HFF-Myc (cell line): ENCODE data around the gene SH3GL3.

Source experiments
- DNase-seq: peaks from one replicate; pipeline ENCODE4 v3.0.0-alpha.2; 2011; ENCODE audit warnings: low read depth; ENCODE audit errors: extremely low read depth
- H3K4me3 ChIP-seq: replicated peaks from 2 replicates; pipeline ENCODE4 v1.5.1; 2011; ENCODE audit warnings: low read depth, mild to moderate bottlenecking, control low read depth, low read length
- CTCF ChIP-seq: IDR thresholded peaks from 2 replicates; pipeline ENCODE4 v1.5.1; 2012; ENCODE audit warnings: mild to moderate bottlenecking, low read depth, low read length, control low read depth; ENCODE audit errors: missing control alignments

SH3GL3 gene

DNA sequence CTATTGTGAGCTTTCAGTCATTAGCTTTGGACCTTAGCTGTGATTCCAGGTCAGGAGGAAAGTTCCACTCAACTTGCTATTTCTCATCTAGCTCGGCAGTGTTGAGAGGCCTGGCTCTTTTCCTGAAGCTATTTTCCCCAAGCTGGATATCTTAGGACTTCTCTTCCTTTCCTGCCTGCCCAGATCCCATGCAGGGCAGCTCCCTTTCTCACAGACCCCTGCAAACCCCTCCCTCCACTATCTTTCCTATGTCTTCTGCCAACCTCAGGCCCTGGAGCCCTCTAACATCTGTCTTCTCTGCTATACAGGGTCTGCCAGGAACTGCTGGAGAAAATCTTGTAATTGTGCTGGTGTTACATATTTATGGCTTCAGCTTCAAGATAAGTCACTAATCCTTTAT, 49.6 kb downstream of the SH3GL3 start:
- DNase-seq = no peak
- no peak for TF ChIP-seq CTCF
- H3K4me3 ChIP-seq = no peak overlapping the region

- no peak for TF ChIP-seq CTCF
- no peak overlapping the region for H3K4me3 ChIP-seq
- no peak for DNase-seq
These were observed 51.2 kb downstream of the SH3GL3 start for GRCh38 chr15:83498374-83498773.

DNA sequence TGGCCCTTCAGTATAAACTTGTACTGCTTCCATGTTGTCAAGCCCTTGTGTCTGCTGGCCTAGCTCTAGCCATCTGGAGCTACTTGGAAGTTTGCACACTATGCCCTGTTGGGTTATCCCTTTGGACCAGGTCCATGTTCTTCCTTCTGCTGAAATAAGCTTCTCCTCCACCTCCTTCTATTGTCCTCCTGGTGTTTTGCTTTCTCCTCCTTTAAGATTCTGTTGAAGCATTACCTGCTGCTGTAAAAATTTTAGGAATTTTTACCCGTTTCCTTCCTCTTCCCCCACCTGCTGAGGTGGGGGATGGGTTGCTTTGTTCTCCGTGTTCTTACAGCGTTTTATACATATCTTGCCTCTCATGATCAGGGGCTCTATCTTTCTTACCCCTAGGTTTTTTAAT, 51.7 kb downstream of the SH3GL3 start:
- TF ChIP-seq CTCF = no peak
- H3K4me3 ChIP-seq = no peak overlapping the region
- DNase-seq = no peak

- DNase-seq = no peak
- TF ChIP-seq CTCF = no peak
These were observed 52.3 kb downstream of the SH3GL3 start for GRCh38 chr15:83499476-83499875.

DNA sequence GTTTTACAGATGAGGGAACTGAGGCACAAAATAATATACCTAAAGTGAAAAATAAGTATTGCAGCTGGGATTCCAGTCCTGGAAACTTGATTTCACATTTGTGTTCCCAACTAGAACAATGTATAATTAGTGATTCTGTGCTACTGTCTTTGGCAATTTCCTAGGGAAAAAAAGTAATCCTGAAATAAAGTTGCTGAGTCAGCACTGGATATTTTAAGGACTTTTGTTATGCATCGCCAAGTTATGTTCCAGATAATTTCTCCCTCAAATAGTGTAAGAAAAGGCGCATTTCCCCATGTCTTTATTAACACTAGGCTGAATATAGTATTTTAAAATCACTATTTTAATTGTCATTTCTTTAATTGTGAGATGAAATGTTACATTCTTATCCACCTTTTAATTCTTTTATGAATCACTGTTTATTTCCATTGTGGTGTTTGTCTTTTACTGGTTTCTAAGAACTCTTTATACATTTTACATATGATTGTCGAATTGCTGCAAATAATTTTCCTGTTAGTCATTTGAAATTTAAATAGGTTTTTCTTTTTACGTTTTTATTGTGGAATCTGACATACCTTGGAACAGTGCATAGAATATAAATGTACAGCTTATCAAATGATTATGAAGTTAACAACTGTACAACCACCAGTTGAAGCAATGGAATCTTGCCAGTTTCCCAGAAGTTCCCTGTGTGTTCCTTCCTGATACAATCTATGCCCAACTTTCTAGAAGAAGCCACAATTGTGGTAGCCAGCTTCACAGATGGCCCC, 56.6 kb downstream of the SH3GL3 start:
- no peak overlapping the region for H3K4me3 ChIP-seq
- no peak for TF ChIP-seq CTCF
- no peak for DNase-seq

More at GRCh38 chr15:83499476-83499875, 52.3 kb downstream of the SH3GL3 start:
- H3K4me3 ChIP-seq = no peak overlapping the region

DNA sequence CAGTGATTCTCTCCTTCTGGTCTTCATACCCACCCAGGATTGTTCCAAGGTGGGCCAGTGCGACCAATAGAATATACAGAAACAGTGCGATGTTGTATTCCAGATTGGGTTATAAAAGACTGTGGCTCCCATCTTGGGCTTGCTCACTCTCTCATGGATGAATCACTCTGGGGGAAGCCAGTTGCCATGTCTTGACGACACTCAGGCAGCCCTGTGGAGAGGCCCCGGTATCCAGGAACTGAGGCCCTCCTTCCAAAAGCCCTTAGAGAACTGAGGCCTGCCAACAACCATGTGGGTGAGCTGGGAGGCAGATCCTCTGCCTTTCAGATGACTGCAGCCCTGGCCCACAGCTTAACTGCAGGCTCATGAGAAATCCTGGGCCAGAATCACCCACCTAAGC, 57.2 kb downstream of the SH3GL3 start:
- no peak for DNase-seq
- no peak for TF ChIP-seq CTCF
- no peak overlapping the region for H3K4me3 ChIP-seq

GRCh38 chr15:83510001-83510400, 62.9 kb downstream of the SH3GL3 start:
- no peak for TF ChIP-seq CTCF
- no peak for DNase-seq
- H3K4me3 ChIP-seq = no peak overlapping the region
